GM19043 (cell line): ENCODE data around the gene MGME1.
"Not testable (repeated sequence)": the region's sequence is repeated elsewhere in the genome, so short reads cannot be mapped to it uniquely, and the experiment has no call there.

Source experiments
- ATAC-seq: cut with Tn5 transposase; IDR thresholded peaks from one replicate; pipeline ENCODE4 v1.9.1; 2021; ENCODE audit warnings: low read depth; ENCODE audit not compliant: unreplicated experiment

Gene MGME1

GRCh38 chr20:18012901-18013300 lies 44.1 kb downstream of the MGME1 start:
- no peak for ATAC-seq

GRCh38 chr20:18014411-18014810 lies 45.6 kb downstream of the MGME1 start:
- ATAC-seq = no peak

GRCh38 chr20:18016772-18017171 lies 48.0 kb downstream of the MGME1 start:
- no peak for ATAC-seq

GRCh38 chr20:18018100-18018499 lies 49.3 kb downstream of the MGME1 start:
- ATAC-seq = no peak

GRCh38 chr20:18019068-18019467 lies 50.2 kb downstream of the MGME1 start:
- no peak for ATAC-seq

- ATAC-seq = no peak
Observed at GRCh38 chr20:18020931-18021330, 52.1 kb downstream of the MGME1 start.

GRCh38 chr20:18024606-18025127 lies 55.8 kb downstream of the MGME1 start:
- ATAC-seq = no peak

- ATAC-seq = not testable (repeated sequence)
Observed at GRCh38 chr20:18027011-18027410, 58.2 kb downstream of the MGME1 start.

GRCh38 chr20:18030020-18030419 lies 61.2 kb downstream of the MGME1 start:
- no peak for ATAC-seq

- no peak for ATAC-seq
Observed at GRCh38 chr20:18031050-18031449, 62.2 kb downstream of the MGME1 start.

GRCh38 chr20:18031888-18032509 lies 63.2 kb downstream of the MGME1 start:
- ATAC-seq = no peak

GRCh38 chr20:18032977-18033892 lies 64.4 kb downstream of the MGME1 start:
- no peak for ATAC-seq

GRCh38 chr20:18034039-18034438 lies 65.2 kb downstream of the MGME1 start:
- no peak for ATAC-seq

- ATAC-seq = no peak
Observed at GRCh38 chr20:18039063-18039462, 70.2 kb downstream of the MGME1 start.
